Regular cardiac myocyte (primary cell): Measurements from ENCODE around the gene HS3ST2. TPM values are rescaled to one million over a fixed set of nuclear protein-coding genes. Genes with fewer than 3 reads are reported as not detected.

Experiments used
- total RNA-seq: library from RNA; depleted of rRNA; stranded (reverse); fragments of >200 nt; gene quantifications from 2 replicates; pipeline ENCODE4 v1.2.3, GENCODE V29; 2014

HS3ST2 gene
- total RNA-seq, result not detected in 2 replicates

GRCh38 chr16:22813948-22814710 is at the start of gene HS3ST2:
HS3ST2 (plus strand) TSS chr16:22814162; CDS start chr16:22814611, 449 bp downstream.

